GM19043 (cell line): ENCODE measurements around the gene PDGFC.

Experiments used
- ATAC-seq: cut with Tn5 transposase; IDR thresholded peaks from one replicate; pipeline ENCODE4 v1.9.1; 2021; ENCODE audit warnings: low read depth; ENCODE audit not compliant: unreplicated experiment

Gene PDGFC

GRCh38 chr4:156792462-156793085 lies 179.0 kb downstream of the PDGFC start:
- no peak for ATAC-seq

GRCh38 chr4:156790866-156791265 lies 180.7 kb downstream of the PDGFC start:
- no peak for ATAC-seq

GRCh38 chr4:156788782-156789181 lies 182.8 kb downstream of the PDGFC start:
- no peak for ATAC-seq

GRCh38 chr4:156786713-156787112 lies 184.9 kb downstream of the PDGFC start:
- no peak for ATAC-seq

GRCh38 chr4:156784970-156785369 lies 186.6 kb downstream of the PDGFC start:
- ATAC-seq = no peak

GRCh38 chr4:156783966-156784365 lies 187.6 kb downstream of the PDGFC start:
- ATAC-seq = no peak

- ATAC-seq = no peak
These were observed 189.1 kb downstream of the PDGFC start for GRCh38 chr4:156782491-156782890.

GRCh38 chr4:156781852-156782251 lies 189.7 kb downstream of the PDGFC start:
- ATAC-seq = no peak

- no peak for ATAC-seq
These were observed 191.8 kb downstream of the PDGFC start for GRCh38 chr4:156779774-156780173.

GRCh38 chr4:156779042-156779441 lies 192.6 kb downstream of the PDGFC start:
- no peak for ATAC-seq

- no peak for ATAC-seq
These were observed 193.0 kb downstream of the PDGFC start for GRCh38 chr4:156778606-156779005.

GRCh38 chr4:156778093-156778492 lies 193.5 kb downstream of the PDGFC start:
- ATAC-seq = no peak

GRCh38 chr4:156775813-156776212 lies 195.8 kb downstream of the PDGFC start:
- no peak for ATAC-seq

GRCh38 chr4:156774422-156774821 lies 197.2 kb downstream of the PDGFC start:
- ATAC-seq = no peak

GRCh38 chr4:156773648-156774357 lies 197.8 kb downstream of the PDGFC start:
- no peak for ATAC-seq

GRCh38 chr4:156771171-156771837 lies 200.3 kb downstream of the PDGFC start:
- no peak for ATAC-seq

- ATAC-seq = no peak
These were observed 201.5 kb downstream of the PDGFC start for GRCh38 chr4:156770140-156770539.

GRCh38 chr4:156767911-156768415 lies 203.6 kb downstream of the PDGFC start:
- ATAC-seq = no peak

GRCh38 chr4:156766846-156767245 lies 204.8 kb downstream of the PDGFC start:
- no peak for ATAC-seq

- ATAC-seq = no peak
These were observed 206.3 kb downstream of the PDGFC start for GRCh38 chr4:156765277-156765676.

GRCh38 chr4:156764846-156765245 lies 206.8 kb downstream of the PDGFC start:
- no peak for ATAC-seq

- no peak for ATAC-seq
These were observed 207.5 kb downstream of the PDGFC start for GRCh38 chr4:156764145-156764544.
